Stimulated activated CD8-positive, alpha-beta memory T cell treated with anti-CD3 and anti-CD28 coated beads, Interleukin-4, amount 100 ng/mL, for 1 hour (primary cell): Measurements from ENCODE around the gene REPS2.

Source experiments
- DNase-seq, 2 donors: peaks; one replicate each; pipeline ENCODE4 v3.0.0-alpha.2; 2020; ENCODE audit warnings: low read depth in 2 of 2, low spot score in 1 of 2

The REPS2 gene

GRCh38 chrX:17032351-17032750 is 85.9 kb downstream of the REPS2 start:
- DNase-seq: no peak

- no peak for DNase-seq
These were observed 86.8 kb downstream of the REPS2 start for GRCh38 chrX:17033225-17033624.

DNA sequence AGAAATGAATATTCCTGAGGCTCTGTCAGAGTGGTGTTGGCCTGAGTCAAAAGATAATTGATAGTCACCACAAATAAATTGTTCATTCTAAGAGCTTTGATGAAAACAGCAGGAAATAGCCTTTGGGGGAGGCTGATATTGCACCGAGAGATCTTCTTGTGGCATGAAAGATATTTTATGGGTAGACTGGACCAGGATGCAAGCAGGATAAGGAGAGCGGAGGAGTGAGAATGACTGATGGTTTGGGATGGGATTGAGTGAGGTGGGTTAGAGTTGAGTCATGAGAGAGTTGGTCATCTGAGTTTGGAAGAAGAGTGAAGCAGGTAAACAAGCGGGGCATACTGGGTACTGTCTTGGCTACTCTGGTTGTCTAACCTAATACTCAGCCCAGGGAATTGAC is 88.7 kb downstream of the REPS2 start:
- DNase-seq: no peak

DNA sequence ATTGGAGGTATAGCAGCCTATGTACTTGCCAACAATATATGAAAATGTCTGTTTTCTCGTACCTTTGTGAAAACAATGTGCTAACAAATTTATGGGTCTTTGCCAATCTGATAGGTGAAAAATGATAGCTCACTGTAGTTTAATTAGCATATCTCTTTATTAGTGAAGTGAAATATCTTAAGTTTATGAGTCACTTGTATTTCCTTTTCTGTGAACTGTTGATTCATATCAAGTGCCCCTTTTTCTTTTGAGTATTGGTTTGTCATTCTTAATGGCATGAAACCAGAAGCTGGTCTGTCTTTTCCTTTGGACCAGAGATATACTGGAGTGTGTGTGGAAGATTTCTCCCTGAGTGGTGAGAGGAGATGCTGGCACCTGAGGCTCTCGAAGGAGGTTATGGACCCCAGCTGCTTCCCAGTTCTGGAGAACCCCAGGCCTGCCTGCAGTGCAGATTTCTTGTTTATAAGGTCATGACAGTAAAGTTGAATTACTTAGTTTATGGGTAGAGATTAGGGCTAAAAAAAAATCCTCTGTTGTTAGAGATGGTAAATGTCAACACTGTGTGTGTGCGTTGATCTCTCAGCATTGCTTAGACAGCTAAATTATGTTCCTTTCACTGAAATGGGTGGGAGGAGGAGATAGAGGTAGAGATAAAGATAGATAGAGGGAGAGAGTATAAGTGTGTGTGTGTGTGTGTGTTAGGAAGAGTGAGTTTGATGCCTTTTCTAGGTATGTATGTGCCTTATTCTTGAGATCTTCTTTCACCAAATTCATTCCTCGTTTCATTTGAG is 89.9 kb downstream of the REPS2 start:
- DNase-seq: no peak

DNA sequence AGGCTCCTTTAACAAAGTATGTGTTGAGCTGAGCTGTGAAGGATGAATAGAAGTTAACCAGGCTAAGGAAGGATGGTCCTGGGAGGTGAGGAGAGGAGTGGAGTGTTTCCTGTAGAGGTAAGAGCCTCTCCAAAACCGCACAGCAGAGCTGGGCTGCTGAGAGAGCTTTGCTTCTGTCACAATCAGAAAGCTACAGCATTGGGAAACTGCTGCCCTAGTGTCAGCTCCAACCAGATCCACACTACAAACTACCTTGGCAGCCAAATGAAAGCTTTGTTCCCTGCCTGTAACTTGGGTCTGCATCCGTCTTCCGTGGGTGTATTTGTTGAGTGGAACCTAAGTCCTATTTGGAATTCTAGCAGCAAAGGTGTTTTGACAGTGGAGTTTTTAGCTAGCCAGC is 91.8 kb downstream of the REPS2 start:
- DNase-seq: no peak

DNA sequence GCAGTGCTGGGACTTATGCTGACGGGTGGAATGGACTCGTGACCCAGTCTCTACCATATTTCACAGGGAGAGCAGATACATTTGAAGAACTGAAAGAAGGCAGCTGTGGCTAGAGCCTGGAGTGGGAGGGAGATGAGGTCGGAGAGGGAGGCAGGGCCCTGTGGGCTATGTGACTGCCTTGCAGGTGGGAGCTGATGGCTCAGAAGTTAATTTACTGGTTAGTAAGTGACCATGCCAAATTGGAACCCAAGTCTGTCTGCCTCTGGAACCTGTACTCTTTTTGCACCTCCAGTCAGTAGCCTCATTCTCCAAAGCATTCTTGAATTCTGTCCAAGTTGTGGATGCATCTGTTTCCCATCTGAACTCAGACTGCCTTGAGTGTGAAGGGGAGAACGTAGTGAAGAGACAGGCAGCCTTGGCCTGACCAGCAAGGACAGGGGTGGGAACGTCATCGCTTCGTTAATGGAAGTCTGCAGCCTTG is 92.3 kb downstream of the REPS2 start:
- no peak for DNase-seq

DNA sequence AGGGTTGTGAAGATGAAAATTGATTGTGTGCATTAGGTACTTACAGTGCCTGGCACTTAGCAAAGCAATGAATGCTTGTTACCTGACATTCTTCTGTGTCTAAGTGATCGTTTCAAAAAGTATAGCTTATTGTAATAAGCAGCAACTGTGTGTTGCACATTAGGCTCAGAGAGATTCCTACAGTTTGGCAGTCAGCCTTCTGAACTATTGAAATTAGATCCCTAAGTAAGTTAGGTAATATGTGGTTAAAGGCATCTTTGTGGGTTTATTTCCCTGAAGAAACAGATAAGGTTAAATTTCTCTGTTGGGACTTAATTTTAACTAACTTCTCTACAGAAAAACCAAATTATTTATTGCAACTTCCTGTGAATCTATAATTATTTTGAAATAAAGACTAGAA is 93.4 kb downstream of the REPS2 start:
- DNase-seq: no peak

GRCh38 chrX:17040711-17041110 is 94.3 kb downstream of the REPS2 start:
- no peak for DNase-seq

DNA sequence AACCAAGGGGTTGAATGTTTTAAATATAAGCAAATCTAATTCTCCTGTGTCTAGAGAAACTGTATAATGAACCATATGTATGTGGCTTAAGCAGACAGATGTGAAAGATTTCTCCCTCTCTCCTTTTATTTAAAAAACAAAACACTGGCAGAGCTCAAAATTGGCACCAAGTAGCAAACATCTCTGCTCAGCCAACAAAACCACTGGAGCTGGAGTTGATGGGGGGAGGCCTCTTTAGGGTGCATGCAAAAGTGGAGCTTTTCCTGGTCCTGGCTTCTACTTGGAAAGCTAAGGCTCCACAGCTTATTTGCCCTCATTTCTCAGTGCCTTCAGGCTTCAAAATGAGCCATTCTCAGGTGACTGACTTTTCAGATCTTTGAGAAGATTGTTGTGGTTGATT is 95.6 kb downstream of the REPS2 start:
- no peak for DNase-seq

DNA sequence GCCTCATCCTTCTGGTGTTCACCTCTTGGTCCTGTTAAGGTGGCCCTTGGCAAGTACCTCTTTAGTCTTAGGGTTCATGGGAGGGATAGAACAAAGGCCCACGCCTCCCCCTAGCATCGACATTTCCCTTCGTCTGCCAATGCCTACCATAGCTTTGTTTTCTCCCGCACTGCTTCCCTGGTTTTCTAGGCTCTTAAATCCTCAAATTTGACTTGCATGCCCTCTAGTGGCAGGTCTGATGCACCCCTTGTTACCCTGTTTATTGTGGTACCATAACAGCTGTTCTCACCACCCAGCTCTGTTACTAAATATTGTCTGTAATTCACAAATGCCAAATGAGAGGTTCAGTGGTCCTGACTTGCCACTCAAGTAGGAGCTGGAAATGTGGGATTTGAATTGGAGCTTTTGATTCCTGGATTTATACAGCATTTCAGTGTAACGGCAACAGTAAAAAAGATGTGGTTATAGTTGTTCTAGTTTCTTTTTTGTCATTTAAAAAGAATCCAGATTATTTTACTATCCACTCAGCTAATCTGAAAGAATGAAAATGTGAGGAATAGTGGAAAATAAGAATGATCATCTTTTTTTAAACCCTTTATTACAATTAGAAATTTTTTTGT is 100.1 kb downstream of the REPS2 start:
- DNase-seq: peak in 1 of 2 donors; percentile 5

- no peak for DNase-seq
These were observed 100.8 kb downstream of the REPS2 start for GRCh38 chrX:17047224-17047623.

GRCh38 chrX:17052210-17052609 is 105.8 kb downstream of the REPS2 start:
- DNase-seq: no peak

DNA sequence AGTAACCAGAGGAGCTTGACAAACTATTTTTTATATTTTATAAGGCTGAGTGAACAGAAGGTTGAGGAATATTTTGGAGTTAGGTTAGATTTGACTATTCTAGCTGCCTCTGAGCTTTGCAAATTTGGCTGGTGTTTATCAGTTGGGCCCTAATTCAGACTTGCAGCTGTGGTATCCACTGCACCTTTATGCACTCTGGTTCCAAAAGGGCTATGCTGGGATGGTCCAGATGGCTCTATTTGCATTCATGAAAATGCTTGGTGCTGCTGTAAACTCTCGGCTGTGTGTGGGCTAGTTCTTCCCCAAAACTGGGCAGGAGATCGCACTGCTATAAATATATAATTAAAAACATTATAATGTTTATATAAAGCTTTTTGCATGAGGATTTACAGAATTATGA is 106.3 kb downstream of the REPS2 start:
- no peak for DNase-seq

GRCh38 chrX:17053502-17053901 is 107.0 kb downstream of the REPS2 start:
- DNase-seq: no peak

GRCh38 chrX:17056868-17057608 is 110.6 kb downstream of the REPS2 start:
- no peak for DNase-seq

GRCh38 chrX:17062065-17062464 is 115.6 kb downstream of the REPS2 start:
- DNase-seq: no peak

GRCh38 chrX:17065100-17065499 is 118.6 kb downstream of the REPS2 start:
- DNase-seq: no peak

DNA sequence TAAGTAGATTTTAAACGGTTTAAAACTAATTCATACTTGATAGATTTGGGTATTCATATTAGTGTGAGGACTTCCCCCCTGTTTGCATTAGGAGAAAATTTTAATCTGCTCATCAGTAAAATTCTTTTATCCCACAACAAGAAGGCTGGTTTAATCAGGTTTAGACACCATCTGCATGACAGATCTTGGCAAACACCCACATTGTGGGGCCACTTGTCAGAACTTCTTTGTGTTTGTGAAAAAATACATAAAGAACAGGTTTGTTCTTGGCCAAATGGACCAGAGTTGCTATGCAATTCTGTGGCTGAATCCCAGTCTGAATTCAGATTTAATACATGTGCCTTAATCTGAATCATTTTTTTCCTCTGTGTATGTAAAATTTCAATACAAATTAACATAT is 121.1 kb downstream of the REPS2 start:
- no peak for DNase-seq

- DNase-seq: no peak
These were observed 125.8 kb downstream of the REPS2 start for GRCh38 chrX:17072301-17072700.

DNA sequence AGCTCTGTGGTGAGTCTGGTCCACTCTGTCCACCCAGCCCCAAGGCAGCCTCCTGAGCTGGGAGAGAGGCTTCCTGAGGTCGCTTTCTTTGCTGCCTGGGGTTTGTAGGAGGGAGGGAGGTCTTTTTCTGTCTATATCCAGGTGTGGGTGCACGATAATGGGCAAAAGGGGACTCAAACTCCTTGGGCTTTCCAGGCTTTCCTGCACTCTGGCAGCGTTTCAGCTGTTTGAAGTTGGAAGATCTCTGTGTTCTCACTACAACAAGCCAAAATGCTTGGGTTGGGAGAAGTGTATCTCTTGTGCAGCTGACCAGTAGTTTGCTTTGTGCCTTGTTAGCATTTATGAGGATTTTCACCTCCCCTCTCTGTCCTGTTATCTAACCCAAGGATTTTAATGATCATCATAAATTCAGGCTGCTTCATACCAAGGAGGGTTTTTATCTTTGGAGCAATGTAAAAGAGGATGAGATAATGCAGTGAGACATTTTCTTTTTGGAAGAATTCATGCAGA is 126.3 kb downstream of the REPS2 start:
- DNase-seq: no peak

GRCh38 chrX:17075004-17075403 is 128.5 kb downstream of the REPS2 start:
- DNase-seq: no peak

DNA sequence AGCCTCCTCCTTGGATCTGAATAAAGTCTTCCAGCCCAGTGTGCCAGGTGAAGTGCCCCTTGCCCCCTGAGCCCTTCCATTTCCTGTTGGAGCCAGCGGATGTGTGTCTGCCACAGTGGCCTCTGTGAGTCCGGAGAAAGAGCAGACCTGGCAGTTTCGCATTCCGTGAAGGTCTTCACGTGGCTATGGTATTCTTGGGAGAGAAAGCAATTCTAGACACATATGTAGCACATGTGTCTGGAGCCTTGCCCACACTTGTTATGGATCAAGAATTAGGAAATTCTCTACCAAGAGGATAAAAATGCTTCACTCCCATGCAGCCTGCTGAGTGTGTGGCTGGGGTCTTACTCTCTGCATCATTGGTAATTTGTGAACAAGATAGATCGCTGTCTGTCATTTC is 130.9 kb downstream of the REPS2 start:
- DNase-seq: no peak
